Measurements from ENCODE around the gene TP63.

GRCh38 chr3:189597918-189598317, 33.3 kb upstream of the TP63 start:
- TF ChIP-seq CTCF (IDR thresholded peaks at IDR 0.05) (no peak), ZFX (IDR thresholded peaks at IDR 0.05; ENCODE audit: borderline replicate concordance) (no peak)
